Measurements from ENCODE around the gene RBM23.

The RBM23 gene

GRCh38 chr14:22890416-22890815 lies 28.5 kb downstream of the RBM23 start:
- no peak overlapping the region for H3K4me3 ChIP-seq (ENCODE audit: low read depth, low read length)
- ChIA-PET POLR2A (interaction anchor here (0.6 kb wide), 1 partner anchor 77 kb away, joined by 5 read pairs; no protein-coding TSS in a partner anchor), CTCF (interaction anchor here (0.6 to 7.8 kb wide), 8 partner anchors 10 to 333 kb away, joined by 3 to 43 read pairs (median 3); no protein-coding TSS in a partner anchor)
- H3K27ac ChIP-seq (ENCODE audit: extremely low read depth, low read depth, low read length), result no peak overlapping the region
- TF ChIP-seq MEIS1 (CRISPR knock-in tag; IDR thresholded peaks at IDR 0.05; ENCODE audit: borderline replicate concordance) (no peak), ZFP69B (tag by site-specific recombination; IDR thresholded peaks at IDR 0.05) (no peak), GLIS1 (tag by site-specific recombination; IDR thresholded peaks at IDR 0.05) (no peak), ZBTB11 (tag by site-specific recombination; conservative IDR thresholded peaks at IDR 0.05; ENCODE audit: low read depth) (no peak), ZNF600 (tag by site-specific recombination; IDR thresholded peaks at IDR 0.05) (0 out of 2 replicates have a peak, but pooled peaks have one; percentile 6)
- TF ChIP-seq, protein P1, sequence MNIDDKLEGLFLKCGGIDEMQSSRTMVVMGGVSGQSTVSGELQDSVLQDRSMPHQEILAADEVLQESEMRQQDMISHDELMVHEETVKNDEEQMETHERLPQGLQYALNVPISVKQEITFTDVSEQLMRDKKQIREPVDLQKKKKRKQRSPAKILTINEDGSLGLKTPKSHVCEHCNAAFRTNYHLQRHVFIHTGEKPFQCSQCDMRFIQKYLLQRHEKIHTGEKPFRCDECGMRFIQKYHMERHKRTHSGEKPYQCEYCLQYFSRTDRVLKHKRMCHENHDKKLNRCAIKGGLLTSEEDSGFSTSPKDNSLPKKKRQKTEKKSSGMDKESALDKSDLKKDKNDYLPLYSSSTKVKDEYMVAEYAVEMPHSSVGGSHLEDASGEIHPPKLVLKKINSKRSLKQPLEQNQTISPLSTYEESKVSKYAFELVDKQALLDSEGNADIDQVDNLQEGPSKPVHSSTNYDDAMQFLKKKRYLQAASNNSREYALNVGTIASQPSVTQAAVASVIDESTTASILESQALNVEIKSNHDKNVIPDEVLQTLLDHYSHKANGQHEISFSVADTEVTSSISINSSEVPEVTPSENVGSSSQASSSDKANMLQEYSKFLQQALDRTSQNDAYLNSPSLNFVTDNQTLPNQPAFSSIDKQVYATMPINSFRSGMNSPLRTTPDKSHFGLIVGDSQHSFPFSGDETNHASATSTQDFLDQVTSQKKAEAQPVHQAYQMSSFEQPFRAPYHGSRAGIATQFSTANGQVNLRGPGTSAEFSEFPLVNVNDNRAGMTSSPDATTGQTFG (tag by site-specific recombination; IDR thresholded peaks at IDR 0.05; ENCODE audit: borderline replicate concordance), result no peak
- H3K36me3 ChIP-seq (ENCODE audit: control insufficient read depth in 2 of 2, insufficient read depth in 1 of 2, low read length in 2 of 2), result no peaks in the 10 kb centered on the region
- no peaks in the 10 kb centered on the region for H3K9me3 ChIP-seq (ENCODE audit: control insufficient read depth, insufficient read depth, low read depth, low read length)
- no peaks in the 10 kb centered on the region for H3K4me1 ChIP-seq (ENCODE audit: control insufficient read depth, insufficient read depth, low read length)

- Histone ChIP-seq H3K27ac (ENCODE audit: extremely low read depth, low read depth, low read length) (no peak overlapping the region), H3K36me3 (ENCODE audit: control insufficient read depth in 2 of 2, insufficient read depth in 1 of 2, low read length in 2 of 2) (no peaks in the 10 kb centered on the region), H3K4me1 (ENCODE audit: control insufficient read depth, insufficient read depth, low read length) (peaks cover under 1% of the 10 kb centered on the region; the same call in 1 of the 2 replicates), H3K4me3 (ENCODE audit: low read depth, low read length) (no peak overlapping the region), H3K9me3 (ENCODE audit: control insufficient read depth, insufficient read depth, low read depth, low read length) (no peaks in the 10 kb centered on the region)
- ChIA-PET CTCF (interaction anchor here (0.6 to 7.8 kb wide), 5 partner anchors 11 to 334 kb away, joined by 3 to 43 read pairs (median 3); no protein-coding TSS in a partner anchor), POLR2A (interaction anchor here (0.6 to 1.4 kb wide), 3 partner anchors 8 to 18 kb away, joined by 3 to 4 read pairs (median 3); partner anchors contain the start of gene LRP10)
- TF ChIP-seq, protein P2, sequence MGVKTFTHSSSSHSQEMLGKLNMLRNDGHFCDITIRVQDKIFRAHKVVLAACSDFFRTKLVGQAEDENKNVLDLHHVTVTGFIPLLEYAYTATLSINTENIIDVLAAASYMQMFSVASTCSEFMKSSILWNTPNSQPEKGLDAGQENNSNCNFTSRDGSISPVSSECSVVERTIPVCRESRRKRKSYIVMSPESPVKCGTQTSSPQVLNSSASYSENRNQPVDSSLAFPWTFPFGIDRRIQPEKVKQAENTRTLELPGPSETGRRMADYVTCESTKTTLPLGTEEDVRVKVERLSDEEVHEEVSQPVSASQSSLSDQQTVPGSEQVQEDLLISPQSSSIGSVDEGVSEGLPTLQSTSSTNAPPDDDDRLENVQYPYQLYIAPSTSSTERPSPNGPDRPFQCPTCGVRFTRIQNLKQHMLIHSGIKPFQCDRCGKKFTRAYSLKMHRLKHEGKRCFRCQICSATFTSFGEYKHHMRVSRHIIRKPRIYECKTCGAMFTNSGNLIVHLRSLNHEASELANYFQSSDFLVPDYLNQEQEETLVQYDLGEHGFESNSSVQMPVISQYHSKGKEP (tag by site-specific recombination; IDR thresholded peaks at IDR 0.05), result no peak
- TF ChIP-seq, protein P3, sequence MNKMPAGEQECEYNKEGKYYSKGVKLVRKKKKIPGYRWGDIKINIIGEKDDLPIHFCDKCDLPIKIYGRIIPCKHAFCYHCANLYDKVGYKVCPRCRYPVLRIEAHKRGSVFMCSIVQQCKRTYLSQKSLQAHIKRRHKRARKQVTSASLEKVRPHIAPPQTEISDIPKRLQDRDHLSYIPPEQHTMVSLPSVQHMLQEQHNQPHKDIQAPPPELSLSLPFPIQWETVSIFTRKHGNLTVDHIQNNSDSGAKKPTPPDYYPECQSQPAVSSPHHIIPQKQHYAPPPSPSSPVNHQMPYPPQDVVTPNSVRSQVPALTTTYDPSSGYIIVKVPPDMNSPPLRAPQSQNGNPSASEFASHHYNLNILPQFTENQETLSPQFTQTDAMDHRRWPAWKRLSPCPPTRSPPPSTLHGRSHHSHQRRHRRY (tag by site-specific recombination; IDR thresholded peaks at IDR 0.05), result no peak
- TF ChIP-seq OSR2 (tag by site-specific recombination; IDR thresholded peaks at IDR 0.05) (no peak), ZNF248 (tag by site-specific recombination; IDR thresholded peaks at IDR 0.05) (no peak), MYNN (tag by site-specific recombination; IDR thresholded peaks at IDR 0.05; ENCODE audit: borderline replicate concordance) (no peak), ZNF121 (tag by site-specific recombination; IDR thresholded peaks at IDR 0.05) (0 out of 2 replicates have a peak, but pooled peaks have one; percentile 16), PBX3 (CRISPR knock-in tag; IDR thresholded peaks at IDR 0.05) (no peak), BCL11A (tag by site-specific recombination; IDR thresholded peaks at IDR 0.05; ENCODE audit: low read depth) (no peak)
- TF ChIP-seq, protein P4, sequence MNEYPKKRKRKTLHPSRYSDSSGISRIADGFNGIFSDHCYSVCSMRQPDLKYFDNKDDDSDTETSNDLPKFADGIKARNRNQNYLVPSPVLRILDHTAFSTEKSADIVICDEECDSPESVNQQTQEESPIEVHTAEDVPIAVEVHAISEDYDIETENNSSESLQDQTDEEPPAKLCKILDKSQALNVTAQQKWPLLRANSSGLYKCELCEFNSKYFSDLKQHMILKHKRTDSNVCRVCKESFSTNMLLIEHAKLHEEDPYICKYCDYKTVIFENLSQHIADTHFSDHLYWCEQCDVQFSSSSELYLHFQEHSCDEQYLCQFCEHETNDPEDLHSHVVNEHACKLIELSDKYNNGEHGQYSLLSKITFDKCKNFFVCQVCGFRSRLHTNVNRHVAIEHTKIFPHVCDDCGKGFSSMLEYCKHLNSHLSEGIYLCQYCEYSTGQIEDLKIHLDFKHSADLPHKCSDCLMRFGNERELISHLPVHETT (tag by site-specific recombination; IDR thresholded peaks at IDR 0.05), result no peak
Measured at GRCh38 chr14:22888662-22889061, 30.3 kb downstream of the RBM23 start.
